ENCODE data around the gene OR3A2.
"Not testable (repeated sequence)": the region's sequence is repeated elsewhere in the genome, so short reads cannot be mapped to it uniquely, and the experiment has no call there.

The OR3A2 gene

DNA sequence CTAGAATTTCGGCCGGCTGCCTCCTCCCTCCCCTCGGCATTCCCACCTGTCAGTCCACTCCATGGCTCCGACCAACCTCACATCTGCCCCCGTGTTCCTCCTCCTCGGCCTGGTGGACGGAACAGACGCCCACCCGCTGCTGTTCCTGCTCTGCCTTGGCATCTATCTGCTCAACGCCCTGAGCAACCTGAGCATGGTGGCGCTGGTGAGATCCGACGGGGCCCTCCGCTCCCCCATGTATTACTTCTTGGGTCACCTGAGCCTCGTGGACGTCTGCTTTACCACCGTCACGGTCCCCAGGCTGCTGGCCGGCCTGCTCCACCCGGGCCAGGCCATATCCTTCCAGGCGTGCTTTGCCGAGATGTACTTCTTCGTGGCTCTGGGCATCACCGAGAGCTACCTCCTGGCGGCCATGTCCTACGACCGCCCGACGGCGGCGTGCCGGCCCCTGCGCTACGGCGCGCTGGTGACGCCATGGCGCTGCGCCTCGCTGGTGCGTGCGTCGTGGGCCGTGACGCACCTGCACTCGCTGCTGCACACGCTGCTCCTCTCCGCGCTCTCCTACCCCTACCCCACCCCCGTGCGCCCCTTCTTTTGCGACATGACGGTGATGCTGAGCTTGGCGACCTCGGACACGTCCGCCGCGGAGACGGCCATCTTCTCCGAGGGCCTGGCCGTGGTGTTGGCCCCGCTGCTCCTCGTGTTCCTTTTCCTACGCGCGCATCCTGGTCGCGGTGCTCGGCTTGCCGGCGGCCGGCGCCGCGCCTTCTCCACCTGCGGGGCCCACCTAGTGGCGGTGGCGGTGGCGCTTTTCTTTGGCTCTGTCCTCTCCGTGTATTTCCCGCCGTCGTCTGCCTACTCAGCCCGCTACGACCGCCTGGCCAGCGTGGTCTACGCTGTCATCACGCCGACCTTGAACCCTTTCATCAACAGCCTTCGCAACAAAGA is at the start of gene OR3A2:
Gene OR3A2 (minus strand): TSS at position 440 of the 948 bp plus-strand sequence.
- DNase-seq, result peak; percentile 3

DNA sequence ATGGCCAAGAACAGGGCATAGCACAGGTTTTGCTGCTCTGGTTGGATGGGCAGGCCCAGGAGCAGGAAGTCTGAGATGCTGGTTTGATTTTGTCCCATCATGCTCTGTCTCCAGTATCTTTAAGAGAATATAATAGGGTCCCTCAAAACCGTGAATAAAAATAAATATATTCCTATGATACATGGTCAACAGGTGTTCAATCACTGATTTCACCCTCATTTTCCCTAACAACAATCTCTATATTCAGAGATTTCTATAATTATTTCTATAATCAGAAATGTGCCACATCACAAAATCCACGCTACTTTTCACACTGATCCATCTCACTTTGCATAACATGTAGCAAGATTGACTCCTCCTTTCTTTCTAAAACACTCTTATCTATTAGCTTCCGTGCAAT is 47.6 kb upstream of the OR3A2 start, which contains the start of gene OR1E2:
Gene OR1E2 (minus strand): TSS at position 101 of the 400 bp plus-strand sequence. CDS start 0 bp downstream, at position 101.
- no peak for DNase-seq

DNA sequence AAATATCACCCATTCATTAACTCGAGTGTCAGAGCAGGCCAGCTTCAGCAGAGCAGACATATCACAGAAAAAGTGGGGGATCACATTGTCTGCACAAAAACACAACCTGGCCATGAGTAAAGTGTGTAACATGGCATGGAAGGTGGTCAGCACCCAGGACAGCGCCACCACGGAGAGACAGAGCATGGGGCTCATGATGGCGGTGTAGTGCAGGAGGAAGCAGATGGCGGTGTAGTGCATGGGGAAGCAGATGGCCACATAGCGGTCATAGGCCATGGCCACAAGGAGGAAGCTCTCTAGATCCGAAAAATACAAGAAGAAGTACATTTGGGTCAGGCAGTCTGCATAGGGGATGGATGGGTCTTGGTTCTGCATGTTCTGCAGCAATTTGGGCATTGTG is 47.1 kb upstream of the OR3A2 start:
- not testable (repeated sequence) for DNase-seq

DNA sequence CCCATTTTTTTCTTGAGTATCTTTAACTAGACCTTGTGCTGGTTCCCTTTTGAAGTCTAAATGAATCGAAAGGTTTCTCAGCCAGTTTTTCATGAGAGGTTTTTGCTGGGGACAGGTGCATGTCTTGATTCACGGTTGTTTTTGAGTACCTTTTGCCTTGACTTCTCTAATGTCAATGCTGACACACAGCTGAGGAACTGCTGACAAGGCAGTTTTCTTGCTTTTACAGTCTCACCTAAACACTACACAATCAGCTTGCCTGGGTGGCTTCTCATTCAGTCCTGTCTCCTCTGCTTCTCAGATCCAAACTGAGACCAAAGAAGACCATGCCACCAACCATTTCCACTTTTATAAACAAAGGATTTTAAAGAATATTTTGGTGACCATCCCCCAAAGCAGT is 32.1 kb upstream of the OR3A2 start:
- no peak for DNase-seq

DNA sequence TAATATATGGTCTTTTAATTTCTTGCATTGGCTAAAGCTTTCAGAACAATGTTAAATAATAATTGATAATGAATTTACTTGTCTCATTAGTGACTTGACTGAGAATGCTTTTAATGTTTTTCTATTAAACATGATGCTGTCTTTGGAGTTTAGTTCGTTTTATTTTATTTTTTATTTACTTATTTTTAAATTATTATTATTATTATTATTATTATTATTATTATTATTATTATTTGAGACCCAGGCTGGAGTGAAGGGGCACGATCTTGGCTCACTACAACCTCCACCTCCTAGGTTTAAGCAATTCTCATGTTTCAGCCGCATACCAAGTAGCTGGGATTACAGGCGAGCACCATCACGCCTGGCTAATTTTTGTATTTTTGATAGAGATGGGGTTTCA is 29.5 kb upstream of the OR3A2 start:
- no peak for DNase-seq

DNA sequence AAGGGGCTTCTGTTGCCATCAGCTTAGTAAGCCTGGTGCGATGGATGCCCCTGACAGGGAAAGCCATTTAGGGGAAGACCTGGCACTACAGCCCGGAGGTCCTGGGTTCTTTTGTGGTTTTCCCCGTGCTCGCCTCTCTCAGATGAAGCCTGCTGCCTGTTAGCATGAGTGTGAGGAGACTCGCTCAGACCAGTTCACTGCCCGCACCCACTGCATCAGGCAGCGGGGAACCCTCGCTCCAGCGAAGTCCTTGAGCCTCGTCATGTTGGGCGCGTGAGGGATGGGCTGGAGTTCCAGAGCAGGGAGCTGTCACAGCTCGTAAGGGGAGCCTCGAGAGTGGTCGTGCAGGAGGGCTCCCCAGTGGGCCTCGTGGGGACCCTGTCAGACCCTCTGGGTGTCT is 26.1 kb upstream of the OR3A2 start:
- DNase-seq, result not testable (repeated sequence)

DNA sequence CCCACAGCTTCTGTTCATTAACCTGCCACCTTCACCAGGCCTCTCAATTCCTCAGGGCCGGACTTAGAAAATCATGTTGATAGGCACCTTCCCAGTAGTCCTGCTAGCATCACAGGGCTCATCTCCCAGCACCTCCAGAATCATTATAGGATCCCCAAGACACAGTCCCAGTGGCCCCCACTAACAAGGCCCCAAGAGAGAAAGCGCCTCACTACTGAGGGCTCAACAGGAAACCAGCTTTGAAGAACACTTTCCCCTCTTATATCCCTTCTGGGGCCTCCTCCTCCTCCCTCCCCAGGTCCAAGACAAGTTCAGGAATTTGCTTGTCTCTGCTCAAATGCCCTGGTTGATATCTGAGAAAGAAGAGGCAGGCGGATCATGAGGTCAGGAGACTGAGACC is 25.0 kb upstream of the OR3A2 start, which contains the start of gene OR3A3:
Gene OR3A3 (plus strand): TSS at position 301 of the 400 bp plus-strand sequence.
- DNase-seq, result no peak

DNA sequence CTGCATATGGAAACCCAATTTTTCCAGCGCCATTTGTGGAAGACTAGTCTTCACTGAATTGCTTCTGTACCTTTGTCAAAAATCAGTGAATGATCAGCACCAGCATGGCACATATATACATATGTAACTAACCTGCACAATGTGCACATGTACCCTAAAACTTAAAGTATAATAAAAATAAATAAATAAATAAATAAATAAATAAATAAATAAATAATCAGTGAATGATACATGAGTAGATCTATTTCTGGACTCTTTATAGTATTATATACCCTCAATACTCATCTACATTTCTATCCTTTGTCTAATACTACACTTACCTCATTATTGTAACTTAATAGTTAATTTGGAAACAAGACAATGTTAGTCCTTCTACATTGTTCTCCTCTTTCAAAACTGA is 17.7 kb upstream of the OR3A2 start:
- not testable (repeated sequence) for DNase-seq

DNA sequence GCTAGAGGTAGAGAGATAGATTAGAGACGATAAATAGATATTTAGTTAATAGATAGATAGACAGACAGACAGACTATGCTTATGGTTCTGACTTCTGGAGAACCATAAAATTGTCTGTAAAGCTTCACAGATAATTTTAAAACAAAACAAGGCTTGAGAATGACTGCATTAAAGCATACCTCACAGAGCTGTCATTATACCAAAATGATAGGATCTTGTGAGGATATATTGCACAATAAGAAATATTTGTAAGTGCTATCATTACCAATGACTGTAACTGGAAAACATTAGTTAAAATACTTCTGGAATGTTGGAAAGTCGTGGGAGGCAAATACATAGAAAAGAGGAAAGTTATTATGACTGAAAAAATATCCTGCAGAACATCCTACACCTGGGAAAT is 15.7 kb upstream of the OR3A2 start:
- DNase-seq, result no peak

DNA sequence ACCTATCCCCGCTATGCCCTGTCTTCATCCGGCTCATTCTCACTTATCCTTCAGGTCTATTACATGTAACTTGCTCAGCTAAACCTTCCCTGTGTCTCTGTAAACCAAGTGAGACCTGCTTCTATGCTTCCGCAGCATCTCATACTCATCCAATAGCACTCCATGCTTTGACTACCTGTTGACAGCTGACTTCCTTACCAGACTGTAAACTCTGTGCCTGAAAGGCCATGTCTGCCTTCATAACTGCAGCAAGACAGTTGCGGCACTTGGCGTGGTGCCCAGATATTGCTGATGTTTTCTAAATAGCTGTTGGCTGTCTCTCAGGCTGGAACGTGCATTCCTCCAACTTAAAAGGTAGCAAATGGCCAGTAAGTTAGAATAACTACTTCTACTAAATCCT is 13.9 kb upstream of the OR3A2 start:
- DNase-seq, result no peak

DNA sequence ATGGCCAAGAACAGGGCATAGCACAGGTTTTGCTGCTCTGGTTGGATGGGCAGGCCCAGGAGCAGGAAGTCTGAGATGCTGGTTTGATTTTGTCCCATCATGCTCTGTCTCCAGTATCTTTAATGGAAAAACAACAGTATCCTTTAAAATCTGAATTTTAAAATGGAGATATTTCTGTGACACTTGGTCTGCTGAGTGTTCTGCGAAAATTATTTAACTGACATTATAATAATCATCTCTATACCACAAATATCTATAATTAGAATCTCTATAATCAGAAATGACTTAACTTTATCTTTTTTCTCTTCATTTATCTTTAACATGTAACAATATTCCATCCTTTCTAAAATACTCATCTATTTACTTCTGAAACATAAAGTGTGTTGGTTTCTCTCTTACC is 12.2 kb upstream of the OR3A2 start, which contains the start of gene OR1E1:
Gene OR1E1 (minus strand): TSS at position 101 of the 400 bp plus-strand sequence. CDS start 0 bp downstream, at position 101.
- no peak for DNase-seq

DNA sequence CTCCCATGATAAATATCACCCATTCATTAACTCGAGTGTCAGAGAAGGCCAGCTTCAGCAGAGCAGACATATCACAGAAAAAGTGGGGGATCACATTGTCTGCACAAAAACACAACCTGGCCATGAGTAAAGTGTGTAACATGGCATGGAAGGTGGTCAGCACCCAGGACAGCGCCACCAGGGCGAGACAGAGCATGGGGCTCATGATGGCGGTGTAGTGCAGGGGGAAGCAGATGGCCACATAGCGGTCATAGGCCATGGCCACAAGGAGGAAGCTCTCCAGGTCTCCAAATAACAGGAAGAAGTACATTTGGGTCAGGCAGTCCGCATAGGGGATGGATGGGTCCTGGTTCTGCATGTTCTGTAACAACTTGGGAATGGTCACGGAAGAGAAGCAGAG is 11.7 kb upstream of the OR3A2 start:
- not testable (repeated sequence) for DNase-seq

DNA sequence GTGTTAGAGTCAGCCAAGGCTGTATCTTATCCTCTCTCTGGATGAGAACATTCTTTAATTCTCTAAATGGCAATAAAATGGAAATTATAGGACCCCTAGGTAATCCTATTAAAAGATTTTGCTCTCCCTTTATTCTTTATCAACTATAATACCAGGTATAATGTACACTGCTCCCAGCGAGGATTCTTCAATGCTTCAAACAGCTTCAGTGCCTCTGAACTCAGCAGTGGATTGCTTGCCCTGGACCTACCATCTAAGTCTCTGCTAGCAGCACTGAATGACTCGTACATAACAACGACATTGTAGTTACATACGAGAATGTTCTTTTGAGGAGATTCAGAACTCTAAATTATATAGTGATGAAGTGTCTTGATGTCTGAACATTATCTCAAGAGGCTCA is 3.7 kb upstream of the OR3A2 start:
- no peak for DNase-seq

DNA sequence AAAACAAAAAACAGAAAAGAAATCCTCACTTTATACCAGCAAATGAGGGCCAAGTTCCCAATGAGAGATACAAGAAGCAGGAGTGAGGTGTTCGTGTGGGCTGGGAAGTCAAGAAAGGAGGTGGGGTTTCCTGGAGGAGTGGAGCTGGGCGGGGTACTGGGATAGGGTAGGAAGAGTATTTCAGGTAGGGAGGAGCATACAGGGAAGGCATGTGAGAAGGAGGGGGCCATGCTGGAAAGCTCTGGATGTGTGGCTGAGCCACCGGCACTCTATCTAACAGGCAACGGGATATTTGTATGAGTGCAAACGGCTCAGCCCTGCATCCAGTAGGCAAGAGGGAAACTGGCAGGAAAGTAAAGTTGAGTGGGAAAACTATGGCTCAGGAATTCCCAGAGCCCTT is 4.2 kb downstream of the OR3A2 start:
- DNase-seq, result no peak

DNA sequence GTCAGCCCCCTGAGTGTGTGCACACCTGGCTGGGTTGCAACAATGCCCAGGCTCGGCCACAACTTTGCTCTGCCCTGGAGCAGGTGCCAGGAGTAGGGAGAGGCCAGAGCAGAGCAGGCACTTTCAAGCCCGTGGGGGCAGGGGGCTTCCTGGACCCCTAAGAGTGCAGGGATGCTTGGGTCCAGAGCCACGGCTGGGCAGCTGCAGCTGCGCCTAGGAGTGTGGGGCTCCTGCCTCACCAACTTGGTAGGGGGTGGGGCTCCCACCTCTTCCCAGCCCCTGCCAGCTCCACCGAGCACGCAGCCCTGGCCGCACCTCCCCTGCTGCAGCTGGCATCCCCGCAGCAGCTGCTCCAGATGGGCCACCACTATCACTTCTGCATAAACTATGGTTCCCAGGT is 7.8 kb downstream of the OR3A2 start:
- no peak for DNase-seq

DNA sequence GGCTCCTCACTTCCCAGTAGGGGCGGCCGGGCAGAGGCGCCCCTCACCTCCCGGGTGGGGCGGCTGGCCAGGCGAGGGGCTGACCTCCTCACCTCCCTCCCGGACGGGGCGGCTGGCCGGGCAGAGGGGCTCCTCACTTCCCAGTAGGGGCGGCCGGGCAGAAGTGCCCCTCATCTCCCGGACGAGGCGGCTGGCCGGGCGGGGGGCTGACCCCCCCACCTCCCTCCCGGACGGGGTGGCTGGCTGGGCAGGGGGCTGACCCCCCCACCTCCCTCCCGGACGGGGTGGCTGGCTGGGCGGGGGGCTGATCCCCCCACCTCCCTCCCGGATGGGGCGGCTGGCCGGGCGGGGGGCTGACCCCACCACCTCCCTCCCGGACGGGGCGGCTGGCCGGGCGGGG is 14.9 kb downstream of the OR3A2 start:
- not testable (repeated sequence) for DNase-seq

DNA sequence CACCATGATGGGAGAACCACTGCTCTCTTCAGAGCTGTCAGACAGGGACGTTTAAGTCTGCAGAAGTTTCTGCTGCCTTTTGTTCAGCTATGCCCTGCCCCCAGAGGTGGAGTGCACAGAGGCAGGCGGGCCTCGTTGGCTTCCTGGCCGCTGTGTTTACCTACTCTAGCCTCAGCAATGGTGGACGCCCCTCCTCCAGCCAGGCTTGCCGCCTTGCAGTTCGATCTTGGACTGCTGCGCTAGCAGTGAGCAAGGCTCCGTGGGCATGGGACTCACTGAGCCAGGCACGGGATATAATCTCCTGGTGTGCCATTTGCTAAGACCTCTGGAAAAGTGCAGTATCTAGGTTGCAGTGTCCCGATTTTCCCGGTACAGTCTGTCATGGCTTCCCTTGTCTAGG is 43.3 kb downstream of the OR3A2 start:
- not testable (repeated sequence) for DNase-seq

DNA sequence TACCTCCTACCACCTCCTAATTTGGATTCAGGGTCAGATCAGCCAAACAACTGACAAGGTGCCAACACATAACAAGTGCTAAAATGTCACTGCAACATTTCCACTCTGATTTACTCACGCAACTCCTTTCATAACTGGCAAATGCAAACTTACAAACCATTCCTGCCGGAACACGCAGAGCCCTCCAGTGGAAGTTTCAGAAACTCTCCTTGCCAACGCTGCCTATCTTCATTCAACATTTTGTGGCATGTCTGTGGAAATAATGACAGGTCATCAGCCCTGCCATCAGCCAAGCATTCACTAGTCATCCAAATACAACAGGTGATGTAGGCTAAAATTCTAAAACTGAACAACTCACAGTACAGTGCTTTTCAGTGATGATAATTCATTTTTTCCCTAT is 50.2 kb downstream of the OR3A2 start:
- DNase-seq, result no peak

DNA sequence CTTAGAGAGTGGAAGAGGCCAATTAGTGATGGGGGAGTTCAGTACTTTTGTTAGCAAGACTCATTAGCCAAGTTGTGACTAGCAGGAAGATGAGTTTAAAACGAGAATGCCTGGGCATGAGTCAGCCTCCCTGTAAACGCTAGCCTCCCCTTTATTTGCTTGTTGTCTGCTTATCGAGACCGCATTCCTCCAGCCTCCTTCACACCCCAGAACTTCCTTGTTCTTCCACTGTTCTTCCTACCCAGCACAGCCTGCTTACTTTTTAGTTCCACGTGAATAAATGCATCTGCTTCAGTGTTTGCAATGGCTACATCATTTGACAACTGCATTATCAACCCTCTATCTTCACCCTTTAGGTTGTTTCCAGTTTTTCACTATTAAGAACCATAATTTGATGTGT is 67.8 kb downstream of the OR3A2 start:
- DNase-seq, result no peak

DNA sequence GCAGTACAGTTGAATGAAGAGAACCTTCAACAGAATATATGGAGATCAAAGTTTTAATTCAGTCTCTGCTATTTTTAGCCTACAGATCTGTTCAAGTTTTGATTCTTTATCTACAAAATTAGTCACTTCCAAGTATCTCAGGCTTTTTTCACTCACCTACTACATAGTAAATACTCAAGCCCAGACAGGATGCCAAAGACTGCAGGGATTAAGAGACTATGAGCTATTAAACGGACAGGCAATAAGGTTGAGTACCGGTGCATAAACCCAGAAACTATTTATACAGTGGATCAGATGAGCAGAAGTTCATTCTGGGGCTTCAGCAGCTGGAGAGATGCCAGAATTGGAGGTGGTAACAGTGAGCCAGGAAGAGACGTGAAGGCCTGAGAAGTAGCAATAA is 69.3 kb downstream of the OR3A2 start:
- DNase-seq, result no peak

DNA sequence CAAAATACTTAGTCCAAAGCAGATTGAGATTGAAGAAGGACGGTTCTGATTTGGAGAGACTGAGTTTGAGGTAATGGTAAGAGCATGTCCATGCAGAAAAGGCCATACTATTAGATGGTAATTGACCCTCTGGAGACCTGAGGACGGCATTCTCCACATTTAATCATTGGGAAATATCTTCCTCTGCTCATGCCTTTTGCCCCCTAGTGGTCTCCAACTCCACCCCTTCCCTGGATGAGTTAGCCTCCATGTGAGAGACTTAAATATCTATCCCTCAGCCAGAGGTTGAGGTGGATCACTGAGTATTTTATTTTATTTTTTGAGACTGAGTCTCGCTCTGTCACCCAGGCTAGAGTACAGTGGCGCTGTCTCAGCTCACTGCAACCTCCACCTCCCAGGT is 77.5 kb downstream of the OR3A2 start:
- DNase-seq, result no peak

DNA sequence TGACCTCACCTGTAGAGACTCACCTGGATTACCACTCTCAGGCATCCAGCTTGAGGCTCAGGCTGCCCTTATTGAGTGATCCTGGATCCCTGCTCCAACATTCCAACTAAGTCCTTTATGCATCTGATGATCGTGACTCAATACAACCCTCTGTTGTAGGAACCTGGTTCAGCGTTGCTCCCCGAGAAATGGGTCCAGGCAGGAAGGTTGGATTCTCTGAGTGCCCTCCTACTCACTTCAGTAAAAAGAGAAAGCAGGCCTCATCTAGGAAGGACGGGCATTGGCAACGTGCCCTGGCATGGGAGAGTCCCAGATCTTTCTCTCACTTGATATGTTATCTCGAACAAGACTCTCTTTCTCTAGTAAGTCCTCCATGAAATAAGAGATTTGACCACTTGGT is 87.8 kb downstream of the OR3A2 start, which contains the start of gene OR3A1:
Gene OR3A1 (minus strand): TSS at position 101 of the 400 bp plus-strand sequence. CDS start 5,778 bp downstream, outside the sequence.
- DNase-seq, result no peak

DNA sequence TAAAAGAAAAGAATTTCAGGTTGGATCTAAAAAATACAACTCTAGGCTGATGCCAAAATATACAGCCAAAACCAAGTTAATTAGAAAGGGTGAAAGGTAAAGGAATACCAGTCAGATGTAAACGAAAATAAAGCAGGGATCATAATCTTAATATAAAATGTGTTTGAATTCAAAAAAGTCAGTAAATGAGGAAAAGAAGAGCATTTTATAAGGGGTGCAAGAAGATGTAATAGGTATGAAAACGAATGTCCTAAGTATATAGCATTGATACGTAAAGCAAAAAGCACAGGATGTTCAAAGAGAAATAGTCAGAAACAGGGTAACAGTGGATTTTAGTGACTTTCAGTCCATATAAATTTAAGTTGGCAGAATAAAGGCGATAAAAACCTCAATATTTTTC is 90.5 kb downstream of the OR3A2 start:
- no peak for DNase-seq

DNA sequence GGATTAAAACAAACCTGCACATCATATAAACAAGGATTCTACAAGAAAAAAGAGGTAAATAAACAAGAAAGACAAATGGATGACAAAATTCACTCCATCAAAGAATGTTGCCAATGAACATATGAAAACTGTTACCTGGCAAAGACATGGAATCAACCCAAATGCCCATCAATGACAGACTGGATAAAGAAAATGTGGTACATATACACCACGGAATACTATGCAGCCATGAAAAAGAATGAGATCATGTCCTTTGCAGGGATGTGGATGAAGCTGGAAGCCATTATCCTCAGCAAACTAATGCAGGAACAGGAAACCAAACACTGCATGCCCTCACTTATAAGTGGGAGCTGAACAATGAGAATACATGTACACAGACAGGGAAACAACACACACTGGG is 92.6 kb downstream of the OR3A2 start:
- not testable (repeated sequence) for DNase-seq

All from CD4-positive, alpha-beta T cell treated with Interleukin-17A for 4 hours (primary cell).